Caco-2 (cell line): ENCODE results near the gene MUC5B. TPM values are rescaled to one million over a fixed set of nuclear protein-coding genes. Genes with fewer than 3 reads are reported as not detected.
"Not testable (repeated sequence)": the region's sequence is repeated elsewhere in the genome, so short reads cannot be mapped to it uniquely, and the experiment has no call there.

ENCODE experiments used
- BruUV-seq: library from RNA; stranded (reverse); fragments of 400-500 nt; replicated peaks from 2 replicates; lab custom pipeline; 2021; lab: Mats Ljungman, UMichigan
- CTCF ChIA-PET: fragments of 300-600 bp; sonication (Branson Sonifier 250); formaldehyde crosslinking; loops from one replicate; lab custom pipeline; 2022; ENCODE audit warnings: antibody characterized with exemption; lab: Charles Lee
- POLR2A ChIA-PET: fragments of 300-600 bp; sonication (Branson Sonifier 250); formaldehyde crosslinking; loops from one replicate; lab custom pipeline; 2022; ENCODE audit warnings: antibody characterized with exemption; lab: Charles Lee
- DNase-seq, 2 experiments: peaks; one replicate each; pipeline versions ENCODE4 v3.0.0 to v3.0.0-alpha.2; 2020 to 2022
- H3K27me3 ChIP-seq: replicated peaks from 2 replicates; pipeline ENCODE4 v1.6.0; 2011; ENCODE audit warnings: low read length; ENCODE audit not compliant: control insufficient read depth, insufficient read depth
- H3K36me3 ChIP-seq: 2 replicates; pipeline ENCODE4 v1.5.1; 2011; ENCODE audit warnings: low read length; ENCODE audit not compliant: control insufficient read depth, insufficient read depth
- H3K4me1 ChIP-seq: fragments of 250-450 bp; sonication (Bioruptor Pico); 2 replicates; pipeline ENCODE4 v1.5.1; 2020; ENCODE audit warnings: mild to moderate bottlenecking
- H3K4me3 ChIP-seq: 2 replicates; pipeline ENCODE4 v1.5.1; 2011; ENCODE audit warnings: low read depth, mild to moderate bottlenecking, control low read depth, low read length
- H3K9me3 ChIP-seq: fragments of 250-450 bp; sonication (Bioruptor Pico); 2 replicates; pipeline ENCODE4 v1.5.1; 2020; ENCODE audit warnings: mild to moderate bottlenecking, moderate library complexity
- H3K27ac Mint-ChIP-seq: one replicate; pipeline ENCODE4 v1.8.0; 2022; ENCODE audit warnings: mixed read lengths; ENCODE audit not compliant: unreplicated experiment
- H3K27me3 Mint-ChIP-seq: one replicate; pipeline ENCODE4 v1.8.0; 2022; ENCODE audit warnings: mixed read lengths; ENCODE audit not compliant: insufficient read depth, unreplicated experiment
- H3K36me3 Mint-ChIP-seq: one replicate; pipeline ENCODE4 v1.8.0; 2022; ENCODE audit warnings: mild to moderate bottlenecking, mixed read lengths; ENCODE audit not compliant: insufficient read depth, unreplicated experiment
- H3K4me1 Mint-ChIP-seq: one replicate; pipeline ENCODE4 v1.8.0; 2022; ENCODE audit warnings: low read depth, mixed read lengths; ENCODE audit not compliant: unreplicated experiment
- H3K4me3 Mint-ChIP-seq: one replicate; pipeline ENCODE4 v1.8.0; 2022; ENCODE audit warnings: mild to moderate bottlenecking, moderate library complexity, mixed read lengths; ENCODE audit not compliant: unreplicated experiment
- H3K9me3 Mint-ChIP-seq: one replicate; pipeline ENCODE4 v1.8.0; 2022; ENCODE audit warnings: mixed read lengths; ENCODE audit not compliant: unreplicated experiment
- intact Hi-C: fragments of 100-400 bp; cut with micrococcal nuclease; formaldehyde crosslinking; loops from one replicate; pipeline ENCODE4 v1.10.0; 2022; ENCODE audit not compliant: unreplicated experiment
- total RNA-seq: library from RNA; stranded (reverse); gene quantifications from 2 replicates; pipeline ENCODE4 v1.2.3, GENCODE V29; 2022
- TF ChIP-seq, protein P1 (sequence below), 2 experiments: fragments of 200-600 bp in 1 of 2; IDR thresholded peaks; 1 replicate in 1 of 2; 2 replicates in 1 of 2; pipeline versions ENCODE4 v1.5.1 to v1.8.0; 2011 to 2022; ENCODE audit warnings: antibody characterized with exemption in 1 of 2, control low read depth in 1 of 2, inconsistent platforms in 1 of 2, low read depth in 1 of 2, low read length in 1 of 2, mild to moderate bottlenecking in 1 of 2, moderate library complexity in 1 of 2; ENCODE audit not compliant: insufficient read depth in 1 of 2, severe bottlenecking in 1 of 2, unreplicated experiment in 1 of 2

MUC5B gene
- total RNA-seq, 1 experiment from 2014 or later: not detected

DNA sequence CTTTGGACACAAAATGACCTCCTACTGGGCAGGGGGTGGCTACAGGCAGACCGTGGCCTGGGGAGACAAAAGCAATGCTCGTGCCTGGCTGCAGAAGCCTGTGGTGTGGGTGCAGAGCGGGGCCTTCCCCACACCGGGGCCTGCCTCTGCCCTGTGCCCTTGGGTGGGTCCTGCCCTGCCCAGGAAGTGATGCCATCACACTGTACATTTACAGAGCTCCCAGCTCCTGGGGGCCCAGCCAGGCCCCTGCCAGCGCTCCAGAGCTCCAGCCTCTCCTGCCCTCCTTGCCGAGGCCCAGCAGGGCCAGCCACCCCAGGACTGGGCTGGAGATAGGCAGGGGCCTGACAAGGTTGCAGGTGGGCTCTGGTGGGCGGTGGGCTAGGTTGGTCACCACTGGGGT is 40.1 kb downstream of the MUC5B start:
- ChIA-PET CTCF (interaction anchor here (1.0 kb wide), 1 partner anchor 312 kb away, joined by 4 read pairs; no protein-coding TSS in a partner anchor), POLR2A (interaction anchor here (0.6 to 0.7 kb wide), 2 partner anchors 23 to 126 kb away, joined by 3 read pairs; partner anchors contain the start of gene BRSK2)
- Mint-ChIP-seq H3K27ac (peak overlapping the region; percentile 74), H3K4me3 (peak overlapping the region; percentile 72), H3K9me3 (peaks cover 23% of the 10 kb centered on the region), H3K36me3 (peaks cover 13% of the 10 kb centered on the region), H3K27me3 (no peaks in the 10 kb centered on the region), H3K4me1 (peaks cover 6% of the 10 kb centered on the region)
- Histone ChIP-seq H3K36me3 (no peaks in the 10 kb centered on the region), H3K4me1 (peaks cover 5% of the 10 kb centered on the region), H3K27me3 (no peaks in the 10 kb centered on the region), H3K9me3 (peaks cover 10% of the 10 kb centered on the region), H3K4me3 (peak overlapping the region; percentile 43)
- BruUV-seq: no TSS peak
- TF ChIP-seq, protein P1, sequence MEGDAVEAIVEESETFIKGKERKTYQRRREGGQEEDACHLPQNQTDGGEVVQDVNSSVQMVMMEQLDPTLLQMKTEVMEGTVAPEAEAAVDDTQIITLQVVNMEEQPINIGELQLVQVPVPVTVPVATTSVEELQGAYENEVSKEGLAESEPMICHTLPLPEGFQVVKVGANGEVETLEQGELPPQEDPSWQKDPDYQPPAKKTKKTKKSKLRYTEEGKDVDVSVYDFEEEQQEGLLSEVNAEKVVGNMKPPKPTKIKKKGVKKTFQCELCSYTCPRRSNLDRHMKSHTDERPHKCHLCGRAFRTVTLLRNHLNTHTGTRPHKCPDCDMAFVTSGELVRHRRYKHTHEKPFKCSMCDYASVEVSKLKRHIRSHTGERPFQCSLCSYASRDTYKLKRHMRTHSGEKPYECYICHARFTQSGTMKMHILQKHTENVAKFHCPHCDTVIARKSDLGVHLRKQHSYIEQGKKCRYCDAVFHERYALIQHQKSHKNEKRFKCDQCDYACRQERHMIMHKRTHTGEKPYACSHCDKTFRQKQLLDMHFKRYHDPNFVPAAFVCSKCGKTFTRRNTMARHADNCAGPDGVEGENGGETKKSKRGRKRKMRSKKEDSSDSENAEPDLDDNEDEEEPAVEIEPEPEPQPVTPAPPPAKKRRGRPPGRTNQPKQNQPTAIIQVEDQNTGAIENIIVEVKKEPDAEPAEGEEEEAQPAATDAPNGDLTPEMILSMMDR (IDR thresholded peaks at IDR 0.05; ENCODE audit: insufficient read depth in 1 of 2, low read depth in 1 of 2, low read length in 1 of 2, severe bottlenecking in 1 of 2, unreplicated experiment in 1 of 2): no peak
- no peak for DNase-seq
- intact Hi-C loops: loop anchor here (5.0 kb wide), 1 partner anchor 49 kb away; no protein-coding TSS in a partner anchor

DNA sequence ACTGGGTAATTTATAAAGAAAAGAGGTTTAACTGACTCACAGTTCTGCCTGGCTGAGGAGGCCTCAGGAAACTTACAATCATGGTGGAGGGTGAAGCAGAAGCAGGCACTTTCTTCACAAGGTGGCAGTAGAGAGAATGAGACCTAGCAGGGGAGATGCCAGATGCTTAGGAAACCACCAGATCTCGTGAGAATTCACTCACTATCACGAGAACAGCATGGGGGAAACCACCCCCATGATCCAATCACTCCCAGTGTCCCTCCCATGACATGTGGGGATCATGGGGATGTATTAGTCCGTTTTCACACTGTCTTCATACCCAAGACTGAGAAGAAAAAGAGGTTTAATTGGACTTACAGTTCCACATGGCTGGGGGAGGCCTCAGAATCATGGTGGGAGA is 41.6 kb downstream of the MUC5B start:
- BruUV-seq, CTCF ChIA-PET, H3K36me3 ChIP-seq, H3K27me3 ChIP-seq, H3K27me3 Mint-ChIP-seq, POLR2A ChIA-PET, H3K4me3 ChIP-seq, H3K4me1 ChIP-seq, H3K27ac Mint-ChIP-seq, H3K4me3 Mint-ChIP-seq, H3K4me1 Mint-ChIP-seq: not testable (repeated sequence)
- intact Hi-C loops: loop anchor here (5.0 kb wide), 1 partner anchor 48 kb away; no protein-coding TSS in a partner anchor
- H3K9me3 Mint-ChIP-seq: peaks cover 23% of the 10 kb centered on the region
- H3K9me3 ChIP-seq: peaks cover 10% of the 10 kb centered on the region
- peaks cover 13% of the 10 kb centered on the region for H3K36me3 Mint-ChIP-seq
- DNase-seq: peak; percentile 53 to 55
- TF ChIP-seq, protein P1 (IDR thresholded peaks at IDR 0.05; ENCODE audit: insufficient read depth in 1 of 2, low read depth in 1 of 2, low read length in 1 of 2, severe bottlenecking in 1 of 2, unreplicated experiment in 1 of 2): peak; percentile 24 to 28

DNA sequence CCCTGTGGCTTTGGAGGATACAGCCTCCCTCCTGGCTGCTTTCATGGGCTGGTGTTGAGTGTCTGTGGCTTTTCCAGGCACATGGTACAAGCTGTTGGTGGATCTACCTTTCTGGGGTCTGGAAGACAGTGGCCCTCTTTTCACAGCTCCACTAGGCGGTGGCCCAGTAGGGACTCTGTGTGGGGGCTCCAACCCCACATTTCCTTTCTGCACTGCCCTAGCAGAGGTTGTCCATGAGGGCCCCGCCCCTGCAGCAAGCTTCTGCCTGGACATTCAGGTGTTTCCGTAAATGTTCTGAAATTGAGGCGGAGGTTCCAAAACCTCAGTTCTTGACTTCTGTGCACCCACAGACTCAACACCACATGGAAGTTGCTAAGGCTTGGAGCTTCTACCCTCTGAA is 42.6 kb downstream of the MUC5B start:
- POLR2A ChIA-PET, H3K27me3 ChIP-seq, H3K4me3 ChIP-seq, BruUV-seq, H3K27ac Mint-ChIP-seq, H3K4me3 Mint-ChIP-seq, CTCF ChIA-PET, H3K27me3 Mint-ChIP-seq, H3K4me1 ChIP-seq, DNase-seq, H3K4me1 Mint-ChIP-seq, intact Hi-C loops, H3K36me3 ChIP-seq: not testable (repeated sequence)
- peaks cover 10% of the 10 kb centered on the region for H3K9me3 ChIP-seq
- H3K36me3 Mint-ChIP-seq: peaks cover 13% of the 10 kb centered on the region
- H3K9me3 Mint-ChIP-seq: peaks cover 23% of the 10 kb centered on the region

DNA sequence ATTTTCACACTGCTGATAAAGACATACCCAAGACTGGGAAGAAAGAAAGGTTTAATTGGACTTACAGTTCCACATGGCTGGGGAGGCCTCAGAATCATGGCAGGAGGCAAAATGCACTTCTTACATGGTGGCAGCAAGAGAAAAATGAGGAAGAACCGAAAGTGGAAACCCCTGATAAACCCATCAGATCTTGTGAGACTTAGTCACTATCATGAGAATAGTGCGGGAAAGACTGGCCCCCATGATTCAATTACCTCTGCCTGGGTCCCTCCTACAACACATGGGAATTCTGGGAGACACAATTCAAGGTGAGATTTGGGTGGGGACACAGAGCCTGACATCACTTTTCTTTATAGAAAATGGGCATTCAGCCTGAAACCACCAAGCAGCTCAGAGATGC is 44.1 kb downstream of the MUC5B start:
- POLR2A ChIA-PET, CTCF ChIA-PET, intact Hi-C loops, H3K4me1 ChIP-seq, H3K36me3 ChIP-seq, H3K4me3 Mint-ChIP-seq, H3K27ac Mint-ChIP-seq, H3K4me1 Mint-ChIP-seq, BruUV-seq, H3K27me3 Mint-ChIP-seq, H3K27me3 ChIP-seq, H3K4me3 ChIP-seq, DNase-seq: not testable (repeated sequence)
- peaks cover 10% of the 10 kb centered on the region for H3K9me3 ChIP-seq
- peaks cover 13% of the 10 kb centered on the region for H3K36me3 Mint-ChIP-seq
- H3K9me3 Mint-ChIP-seq: peaks cover 23% of the 10 kb centered on the region
